H1 (cell line): ENCODE results near the gene POLR2H. TPM values are rescaled to one million over a fixed set of nuclear protein-coding genes. Genes with fewer than 3 reads are reported as not detected.
A peak's percentile ranks its signal among the peaks of the same experiment; 100 is the strongest.

Source experiments
- HDAC2 ChIP-seq, 2 experiments: fragments of 300-600 bp in 1 of 2; sonication (generic) in 1 of 2; IDR thresholded peaks; 2 replicates each; pipeline ENCODE4 v1.6.1; 2011 to 2012; ENCODE audit warnings: low read depth in 2 of 2, low read length in 2 of 2, mild to moderate bottlenecking in 2 of 2, moderate library complexity in 2 of 2, borderline replicate concordance in 1 of 2, inconsistent platforms in 1 of 2
- KDM4A ChIP-seq: IDR thresholded peaks from one replicate; pipeline ENCODE4 v1.7.1; 2012; ENCODE audit warnings: low read depth, mild to moderate bottlenecking, moderate library complexity, low read length, inconsistent platforms; ENCODE audit not compliant: severe bottlenecking
- MAFK ChIP-seq: IDR thresholded peaks from 2 replicates; pipeline ENCODE4 v1.6.1; 2012; ENCODE audit warnings: low read depth, mild to moderate bottlenecking, improper control_type of control experiment, low read length
- NRF1 ChIP-seq: IDR thresholded peaks from 2 replicates; pipeline ENCODE4 v1.6.1; 2011; ENCODE audit warnings: mild to moderate bottlenecking, low read depth, low read length, improper control_type of control experiment
- RBBP5 ChIP-seq: IDR thresholded peaks from 2 replicates; pipeline ENCODE4 v1.7.1; 2012; ENCODE audit warnings: low read depth, mild to moderate bottlenecking, inconsistent platforms, low read length, moderate library complexity, borderline replicate concordance
- RNF2 ChIP-seq: fragments of 200-900, 300-1000 bp; sonication (generic); IDR thresholded peaks from 2 replicates; pipeline ENCODE4 v1.7.1; 2016; ENCODE audit warnings: borderline replicate concordance, low read depth, mild to moderate bottlenecking, antibody characterized with exemption, low read length; ENCODE audit not compliant: poor library complexity, severe bottlenecking; ENCODE audit errors: missing control alignments
- SIN3A ChIP-seq, 2 experiments: IDR thresholded peaks in 1 of 2; conservative IDR thresholded peaks in 1 of 2; 2 replicates each; pipeline ENCODE4 v1.6.1; 2011 to 2012; ENCODE audit warnings: low read length in 2 of 2, improper control_type of control experiment in 1 of 2, low read depth in 1 of 2, mild to moderate bottlenecking in 1 of 2
- SP2 ChIP-seq: IDR thresholded peaks from 2 replicates; pipeline ENCODE4 v1.6.1; 2012; ENCODE audit warnings: mild to moderate bottlenecking, low read length, inconsistent platforms
- TBP ChIP-seq: IDR thresholded peaks from 2 replicates; pipeline ENCODE4 v1.6.1; 2011; ENCODE audit warnings: low read depth, low read length, improper control_type of control experiment
- TEAD4 ChIP-seq: IDR thresholded peaks from 2 replicates; pipeline ENCODE4 v1.6.1; 2012; ENCODE audit warnings: low read depth, low read length, inconsistent platforms, mixed read lengths
- polyA plus RNA-seq, 7 experiments: library from polyadenylated mRNA; depleted of rRNA in 3 of 7; stranded (reverse) in 5 of 7; unstranded in 2 of 7; fragments of >200 nt in 5 of 7; fragments of 200-250 nt in 2 of 7; gene quantifications; 1 replicate in 5 of 7; 2 replicates in 1 of 7; 4 replicates in 1 of 7; pipeline versions ENCODE4 v1.2.1 to v1.2.3, GENCODE V29; 2011 to 2013; ENCODE audit warnings: missing spikeins in 2 of 7, mixed read lengths in 2 of 7
- total RNA-seq: library from RNA; stranded (reverse); fragmentation: NEBNext Ultra II Directional; extraction: Animal tissue kit (Norgen Biotek cat#: 25700); gene quantifications from 2 replicates; pipeline ENCODE4 v1.2.1, GENCODE V29; 2021
- TF ChIP-seq, protein P1 (sequence below): IDR thresholded peaks from 2 replicates; pipeline ENCODE4 v1.6.1; 2012; ENCODE audit warnings: inconsistent platforms
- TF ChIP-seq, protein P2 (sequence below): IDR thresholded peaks from 2 replicates; pipeline ENCODE4 v1.6.1; 2011; ENCODE audit warnings: low read length, improper control_type of control experiment
- TF ChIP-seq, protein P3 (sequence below): IDR thresholded peaks from 2 replicates; pipeline ENCODE4 v1.6.1; 2011; ENCODE audit warnings: low read depth, mild to moderate bottlenecking, low read length; ENCODE audit not compliant: insufficient read depth

POLR2H gene
- total and polyA plus RNA-seq, 2 of the 8 experiments (the other 6 are each of a cell fraction or from before 2014, with no cell fraction given) = 113 to 335 TPM

DNA sequence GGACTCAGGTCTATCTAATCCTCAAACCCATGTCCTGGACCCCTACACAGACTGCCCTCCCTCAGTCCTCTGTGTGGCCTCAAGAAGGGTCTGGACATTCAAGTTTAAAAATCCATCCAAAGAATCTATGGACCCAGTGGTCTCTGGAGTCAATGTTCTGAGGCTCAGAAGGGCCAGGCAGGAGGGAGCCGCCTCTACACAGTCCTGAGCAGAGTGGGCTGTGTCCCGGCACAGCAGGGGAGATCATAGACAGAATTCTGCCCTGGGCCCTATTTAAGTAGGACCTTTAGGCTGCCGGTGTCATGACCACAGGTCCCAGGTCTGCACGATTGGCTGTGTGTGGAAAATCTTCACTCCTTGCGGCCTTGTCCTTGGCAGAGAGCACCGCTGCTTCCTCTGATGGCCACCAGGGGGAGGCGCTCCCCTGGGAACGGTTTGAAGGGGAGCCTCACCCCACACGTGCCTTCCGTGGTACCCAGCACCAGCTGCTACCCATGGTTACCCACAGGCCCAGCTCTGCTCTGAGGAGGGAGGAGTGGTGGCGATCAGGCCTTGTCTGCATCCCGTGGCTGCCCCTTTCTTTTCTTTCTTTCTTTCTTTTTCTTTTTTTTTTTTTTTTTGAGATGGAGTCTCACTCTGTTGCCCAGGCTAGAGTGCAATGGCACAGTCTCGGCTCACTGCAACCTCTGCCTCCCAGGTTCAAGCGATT is 56.3 kb downstream of the POLR2H start (continued):
- no peak for TF ChIP-seq KDM4A
- no peak for TF ChIP-seq TBP
- TF ChIP-seq RBBP5 = no peak
- TF ChIP-seq, protein P1, sequence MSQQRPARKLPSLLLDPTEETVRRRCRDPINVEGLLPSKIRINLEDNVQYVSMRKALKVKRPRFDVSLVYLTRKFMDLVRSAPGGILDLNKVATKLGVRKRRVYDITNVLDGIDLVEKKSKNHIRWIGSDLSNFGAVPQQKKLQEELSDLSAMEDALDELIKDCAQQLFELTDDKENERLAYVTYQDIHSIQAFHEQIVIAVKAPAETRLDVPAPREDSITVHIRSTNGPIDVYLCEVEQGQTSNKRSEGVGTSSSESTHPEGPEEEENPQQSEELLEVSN = no peak
- no peak for TF ChIP-seq MAFK
- TF ChIP-seq RNF2 = no peak
- TF ChIP-seq TEAD4 = no peak
- 0 out of 4 replicates have a peak, but pooled peaks of 1 of the 2 experiments have one; percentile 40 for TF ChIP-seq SIN3A (conservative IDR thresholded peaks at IDR 0.05 in 1 of 2, IDR thresholded peaks at IDR 0.05 in 1 of 2; ENCODE audit: low read depth in 1 of 2, low read length in 2 of 2)
- TF ChIP-seq, protein P2, sequence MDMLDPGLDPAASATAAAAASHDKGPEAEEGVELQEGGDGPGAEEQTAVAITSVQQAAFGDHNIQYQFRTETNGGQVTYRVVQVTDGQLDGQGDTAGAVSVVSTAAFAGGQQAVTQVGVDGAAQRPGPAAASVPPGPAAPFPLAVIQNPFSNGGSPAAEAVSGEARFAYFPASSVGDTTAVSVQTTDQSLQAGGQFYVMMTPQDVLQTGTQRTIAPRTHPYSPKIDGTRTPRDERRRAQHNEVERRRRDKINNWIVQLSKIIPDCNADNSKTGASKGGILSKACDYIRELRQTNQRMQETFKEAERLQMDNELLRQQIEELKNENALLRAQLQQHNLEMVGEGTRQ = 0 out of 2 replicates have a peak, but pooled peaks have one; percentile 23
- no peak for TF ChIP-seq SP2
- no peak for TF ChIP-seq NRF1
- TF ChIP-seq, protein P3, sequence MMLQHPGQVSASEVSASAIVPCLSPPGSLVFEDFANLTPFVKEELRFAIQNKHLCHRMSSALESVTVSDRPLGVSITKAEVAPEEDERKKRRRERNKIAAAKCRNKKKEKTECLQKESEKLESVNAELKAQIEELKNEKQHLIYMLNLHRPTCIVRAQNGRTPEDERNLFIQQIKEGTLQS = no peak
- no peak for TF ChIP-seq HDAC2 (IDR thresholded peaks at IDR 0.05; ENCODE audit: borderline replicate concordance in 1 of 2, low read depth in 2 of 2, low read length in 2 of 2)
